ENCODE data around the gene EML6.

GRCh38 chr2:54789878-54790277, 66.4 kb downstream of the EML6 start:
- TF ChIP-seq POLR2A (IDR thresholded peaks at IDR 0.05) (no peak), CTCF (IDR thresholded peaks at IDR 0.05 in 4 of 5, conservative IDR thresholded peaks at IDR 0.05 in 1 of 5) (no peak)

Measured in gastrocnemius medialis (tissue), 4 donors.